Ishikawa (cell line): ENCODE results near the gene MMP19.

Source experiments
- CEBPB ChIP-seq: IDR thresholded peaks from 2 replicates; pipeline ENCODE4 v1.6.1; 2012
- CREB1 ChIP-seq: IDR thresholded peaks from 2 replicates; pipeline ENCODE4 v1.6.1; 2012; ENCODE audit warnings: low read depth
- EGR1 ChIP-seq: IDR thresholded peaks from 2 replicates; pipeline ENCODE4 v1.6.1; 2012
- EP300 ChIP-seq: IDR thresholded peaks from 2 replicates; pipeline ENCODE4 v1.6.1; 2012; ENCODE audit warnings: borderline replicate concordance
- FOXM1 ChIP-seq: IDR thresholded peaks from 2 replicates; pipeline ENCODE4 v1.6.1; 2012; ENCODE audit warnings: low read depth, borderline replicate concordance
- MAX ChIP-seq: IDR thresholded peaks from 2 replicates; pipeline ENCODE4 v1.6.1; 2012
- NFIC ChIP-seq: IDR thresholded peaks from 2 replicates; pipeline ENCODE4 v1.6.1; 2012
- RAD21 ChIP-seq: IDR thresholded peaks from 2 replicates; pipeline ENCODE4 v1.6.1; 2012; ENCODE audit warnings: low read depth
- REST ChIP-seq: IDR thresholded peaks from 2 replicates; pipeline ENCODE4 v1.6.1; 2012; ENCODE audit warnings: low read depth, mild to moderate bottlenecking
- TAF1 ChIP-seq: IDR thresholded peaks from 2 replicates; pipeline ENCODE4 v1.6.1; 2012; ENCODE audit warnings: low read depth, mild to moderate bottlenecking
- TCF12 ChIP-seq: IDR thresholded peaks from 2 replicates; pipeline ENCODE4 v1.6.1; 2012; ENCODE audit warnings: low read depth
- TEAD4 ChIP-seq: IDR thresholded peaks from 2 replicates; pipeline ENCODE4 v1.6.1; 2012
- YY1 ChIP-seq: IDR thresholded peaks from 2 replicates; pipeline ENCODE4 v1.6.1; 2012; ENCODE audit warnings: low read depth
- ZBTB7A ChIP-seq: IDR thresholded peaks from 2 replicates; pipeline ENCODE4 v1.6.1; 2012; ENCODE audit warnings: low read depth

GRCh38 chr12:55795950-55796349 lies 46.8 kb downstream of the MMP19 start:
- TF ChIP-seq TAF1 (no peak), EGR1 (no peak), EP300 (no peak), TCF12 (no peak), RAD21 (no peak), REST (no peak), CREB1 (no peak), CEBPB (no peak), YY1 (no peak), ZBTB7A (no peak), MAX (no peak), FOXM1 (no peak), TEAD4 (no peak), NFIC (no peak)
